Right hindlimb (tissue), 1 donor: Measurements from ENCODE around the gene TGFBI.
A peak's percentile ranks its signal among the peaks of the same experiment; 100 is the strongest.

Source experiments
- DNase-seq: peaks from one replicate; pipeline ENCODE4 v3.0.0-alpha.2; 2018

The TGFBI gene

GRCh38 chr5:136098176-136098575, 69.4 kb downstream of the TGFBI start:
- no peak for DNase-seq

- DNase-seq, result no peak
Measured at GRCh38 chr5:136099870-136100269, 71.1 kb downstream of the TGFBI start.

- no peak for DNase-seq
Measured at GRCh38 chr5:136101884-136102283, 73.1 kb downstream of the TGFBI start.

- no peak for DNase-seq
Measured at GRCh38 chr5:136103118-136103517, 74.3 kb downstream of the TGFBI start.

- peak; percentile 40 for DNase-seq
Measured at GRCh38 chr5:136104306-136104965, 75.6 kb downstream of the TGFBI start.

- DNase-seq, result no peak
Measured at GRCh38 chr5:136106351-136107031, 77.7 kb downstream of the TGFBI start.

GRCh38 chr5:136108180-136108611, 79.4 kb downstream of the TGFBI start:
- DNase-seq, result no peak

- DNase-seq, result no peak
Measured at GRCh38 chr5:136108766-136109165, 80.0 kb downstream of the TGFBI start.

- DNase-seq, result no peak
Measured at GRCh38 chr5:136109453-136110135, 80.8 kb downstream of the TGFBI start.
